HG03280 (cell line): ENCODE results near the gene CNKSR3.
"Not testable (repeated sequence)": the region's sequence is repeated elsewhere in the genome, so short reads cannot be mapped to it uniquely, and the experiment has no call there.

Experiments used
- ATAC-seq: cut with Tn5 transposase; IDR thresholded peaks from one replicate; pipeline ENCODE4 v1.9.1; 2021; ENCODE audit warnings: mild to moderate bottlenecking, moderate library complexity; ENCODE audit not compliant: unreplicated experiment

Gene CNKSR3

DNA sequence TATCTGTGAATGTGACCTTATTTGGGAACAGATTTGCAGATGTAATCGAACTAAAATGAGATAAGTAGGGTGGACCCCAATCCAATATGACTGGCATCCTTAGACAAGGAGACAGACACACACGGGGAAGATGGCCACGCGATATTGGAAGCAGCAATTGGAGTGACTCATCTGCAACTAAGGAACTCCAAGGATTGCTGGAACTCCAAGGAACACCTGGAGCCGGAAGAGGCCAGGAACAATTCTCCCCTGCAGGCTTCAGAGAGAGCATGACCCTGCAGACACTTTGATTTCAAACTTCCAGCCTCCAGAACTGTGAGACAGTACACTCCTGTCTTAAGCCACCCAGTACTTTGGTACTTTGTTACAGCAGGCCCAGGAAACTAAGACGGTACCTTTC, 19.5 kb upstream of the CNKSR3 start:
- no peak for ATAC-seq

DNA sequence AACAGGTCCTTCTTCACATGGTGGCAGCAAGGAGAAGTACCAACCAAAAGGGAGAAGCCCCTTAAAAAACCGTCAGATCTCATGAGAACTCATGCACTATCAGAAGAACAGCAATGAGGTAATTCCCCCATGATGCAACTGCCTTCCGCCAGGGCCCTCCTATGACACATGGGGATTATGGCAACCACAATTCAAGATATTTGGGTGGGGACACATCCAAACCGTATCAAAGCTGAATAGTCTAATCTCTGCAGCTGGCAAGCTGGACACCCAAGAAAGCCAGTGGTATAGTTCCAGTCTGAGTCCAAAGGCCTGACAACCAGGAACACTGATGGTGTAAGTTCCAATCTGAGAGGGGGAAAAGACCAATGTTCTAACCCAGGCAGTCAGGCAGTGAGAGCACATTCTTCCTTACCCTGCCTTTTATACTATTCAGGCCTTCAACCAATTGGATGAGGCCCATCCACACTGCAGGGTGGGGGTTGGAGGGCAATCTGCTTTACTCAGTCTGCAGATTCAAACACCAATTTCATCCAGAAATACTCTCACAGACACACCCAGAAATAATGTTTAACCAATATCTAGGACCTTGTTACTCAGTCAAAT, 17.9 kb upstream of the CNKSR3 start:
- ATAC-seq: no peak

DNA sequence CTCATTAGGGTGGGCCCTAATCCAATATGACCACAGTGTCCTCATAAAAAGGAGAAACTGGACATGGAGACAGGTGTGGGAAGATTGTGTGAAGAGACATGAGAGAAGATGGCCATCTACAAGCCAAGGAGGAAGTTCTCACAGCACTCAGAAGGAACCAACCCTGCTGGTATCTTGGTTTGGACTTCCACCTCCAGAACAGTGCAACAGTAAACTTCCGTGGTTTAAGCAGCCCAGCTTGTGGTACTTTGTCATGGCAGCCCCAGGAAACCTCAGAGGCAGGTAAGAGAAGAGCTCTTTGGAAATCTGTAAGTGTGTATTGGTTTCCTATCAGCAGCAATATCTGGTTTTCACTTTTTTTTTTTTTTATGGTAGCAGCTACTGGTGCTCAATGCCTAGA, 16.5 kb upstream of the CNKSR3 start:
- no peak for ATAC-seq

DNA sequence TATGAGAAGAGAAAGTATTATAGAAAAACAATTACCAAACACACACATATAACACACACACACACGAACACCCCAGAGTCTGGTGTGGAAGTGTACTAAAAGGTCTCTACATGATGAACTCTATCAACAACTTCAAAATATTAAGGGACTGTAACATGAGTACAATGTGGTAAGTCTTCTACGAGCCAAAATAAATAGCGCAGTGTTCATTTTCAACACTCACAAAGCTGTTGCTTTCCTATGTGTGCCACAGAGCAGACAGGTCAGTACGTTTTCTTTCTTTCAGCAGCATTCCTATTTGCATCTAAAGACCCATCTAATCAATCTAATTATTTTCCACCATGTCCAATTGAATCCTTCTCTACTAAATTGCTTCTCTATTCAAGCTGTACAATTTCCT, 12.1 kb upstream of the CNKSR3 start:
- no peak for ATAC-seq

DNA sequence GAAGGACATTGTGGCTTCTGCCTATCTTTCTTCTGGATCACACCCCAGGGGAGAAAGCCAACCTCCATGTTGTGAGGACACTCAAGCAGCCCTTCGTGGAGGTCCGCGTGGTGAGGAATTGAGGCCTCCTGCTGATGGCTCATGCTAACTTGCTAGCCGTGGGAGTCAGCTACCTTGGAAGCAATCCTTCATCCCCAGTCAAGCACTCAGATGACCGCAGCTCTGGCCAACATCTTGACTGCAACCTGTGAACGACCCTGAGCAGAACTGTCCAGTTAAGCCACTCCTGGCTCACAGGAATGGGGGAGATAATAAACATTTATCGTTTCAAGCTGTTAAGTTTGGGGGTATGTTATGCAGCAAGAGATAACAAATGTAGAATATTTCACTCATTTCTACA, 10.9 kb upstream of the CNKSR3 start:
- no peak for ATAC-seq

DNA sequence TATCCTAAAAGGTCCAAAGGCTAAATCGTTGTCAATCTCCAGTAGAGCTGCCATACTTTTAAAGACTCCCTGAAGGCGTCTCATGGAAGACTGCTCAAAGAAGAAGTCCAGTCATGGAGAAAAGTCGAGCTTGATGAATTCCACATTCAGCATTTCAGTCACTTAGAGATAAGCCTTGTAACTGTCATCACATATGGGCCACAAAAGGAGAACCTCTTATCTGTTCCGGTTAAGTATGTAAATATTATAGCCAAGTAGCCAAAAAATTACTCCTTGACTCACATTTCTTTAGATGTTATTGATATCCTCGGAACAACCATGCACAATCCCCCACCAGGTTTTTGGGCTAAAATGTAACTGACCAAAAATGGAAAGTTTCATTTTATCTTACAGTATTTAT, 9.8 kb upstream of the CNKSR3 start:
- ATAC-seq: no peak

DNA sequence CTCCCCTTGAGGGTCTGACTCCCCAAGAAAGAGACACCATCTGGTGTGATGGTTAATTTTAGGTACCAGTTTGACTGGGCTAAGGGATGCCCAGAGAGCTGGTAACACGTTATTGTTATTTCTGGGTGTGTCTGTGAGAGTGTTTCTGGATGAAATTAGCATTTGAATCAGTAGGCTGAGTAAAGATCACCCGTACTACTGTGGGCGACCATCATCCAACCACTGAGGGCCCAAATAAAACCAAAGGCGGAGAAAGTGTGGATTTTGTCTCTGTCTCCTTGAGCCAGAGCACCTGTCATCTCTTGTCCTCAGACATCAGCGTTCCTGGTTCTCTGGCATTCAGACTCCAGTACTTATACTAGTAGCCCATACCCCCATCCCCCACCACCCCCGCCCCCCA, 7.9 kb upstream of the CNKSR3 start:
- ATAC-seq: no peak

DNA sequence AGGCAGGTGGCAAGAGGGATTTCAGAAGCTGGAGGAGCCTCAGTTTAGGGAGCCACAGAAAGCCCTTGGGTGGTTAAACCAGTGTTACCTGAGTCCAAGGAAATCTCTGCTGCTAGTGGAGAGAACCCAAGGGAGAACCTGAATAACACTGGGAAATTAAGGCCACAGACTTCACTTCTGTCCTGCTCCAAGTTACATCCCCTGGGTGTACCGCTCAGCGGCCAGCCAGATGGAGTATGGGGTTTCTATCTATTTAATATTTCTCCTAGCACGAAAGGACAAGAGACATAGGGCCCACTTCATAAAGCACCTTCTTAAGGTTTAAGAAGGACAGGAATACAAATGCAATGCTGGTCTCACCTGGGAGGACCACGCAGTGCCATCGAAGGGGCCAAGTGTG, 5.8 kb upstream of the CNKSR3 start:
- ATAC-seq: no peak

DNA sequence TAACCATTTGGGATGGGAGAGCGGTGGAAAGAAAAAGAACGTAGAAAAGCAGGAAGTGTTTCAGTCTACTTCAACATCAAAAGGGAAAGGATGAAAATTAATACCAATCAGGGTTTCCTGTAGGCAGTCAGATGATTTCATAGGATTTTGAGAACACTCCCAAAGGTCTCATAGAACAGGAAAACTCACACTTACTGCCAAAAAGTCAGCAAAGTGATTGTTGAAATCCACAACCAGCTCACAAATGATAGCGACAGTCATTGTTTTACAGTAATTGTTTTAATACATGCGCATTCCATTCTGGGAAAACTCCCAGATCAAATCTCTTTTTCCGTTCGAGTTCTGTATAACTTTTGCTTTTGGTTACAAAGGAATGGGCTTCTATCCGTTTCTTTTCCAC, 5.3 kb upstream of the CNKSR3 start:
- no peak for ATAC-seq

DNA sequence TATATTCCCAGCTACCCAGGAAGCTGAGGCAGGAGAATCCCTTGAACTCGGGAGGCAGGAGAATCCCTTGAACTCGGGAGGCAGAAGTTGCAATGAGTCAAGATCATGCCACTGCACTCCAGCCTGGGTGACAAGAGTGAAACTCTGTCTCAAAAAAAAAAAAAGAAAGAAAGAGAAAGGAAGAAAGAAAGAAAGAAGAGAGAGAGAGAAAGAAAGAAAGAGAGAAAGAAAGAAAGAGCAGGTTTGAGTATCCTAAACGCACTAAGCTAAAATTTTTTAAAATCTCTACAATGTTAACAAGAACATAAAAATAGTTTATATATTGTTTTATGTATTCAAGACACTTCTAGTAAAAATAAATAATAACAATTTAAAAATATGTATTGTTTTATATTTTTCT, 4.6 kb upstream of the CNKSR3 start:
- not testable (repeated sequence) for ATAC-seq

DNA sequence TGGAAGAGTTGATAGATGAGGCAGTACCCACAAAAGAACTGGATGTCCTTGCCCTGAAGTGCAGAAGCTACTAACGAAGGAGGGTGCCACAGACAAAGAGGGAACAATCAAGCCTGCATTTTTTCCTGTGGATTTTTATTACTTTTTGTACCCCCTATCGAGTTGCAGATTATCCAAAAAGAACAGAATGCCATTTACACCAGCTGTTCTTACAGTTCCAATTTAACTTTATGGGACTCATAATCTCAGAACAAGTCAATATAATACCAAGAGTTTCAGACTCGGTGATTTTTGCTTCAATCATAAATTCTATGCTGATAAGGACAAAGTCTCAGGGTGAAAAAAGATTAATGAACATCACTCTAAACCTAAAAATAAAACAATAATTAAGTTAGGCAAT, 4.0 kb upstream of the CNKSR3 start:
- ATAC-seq: no peak

DNA sequence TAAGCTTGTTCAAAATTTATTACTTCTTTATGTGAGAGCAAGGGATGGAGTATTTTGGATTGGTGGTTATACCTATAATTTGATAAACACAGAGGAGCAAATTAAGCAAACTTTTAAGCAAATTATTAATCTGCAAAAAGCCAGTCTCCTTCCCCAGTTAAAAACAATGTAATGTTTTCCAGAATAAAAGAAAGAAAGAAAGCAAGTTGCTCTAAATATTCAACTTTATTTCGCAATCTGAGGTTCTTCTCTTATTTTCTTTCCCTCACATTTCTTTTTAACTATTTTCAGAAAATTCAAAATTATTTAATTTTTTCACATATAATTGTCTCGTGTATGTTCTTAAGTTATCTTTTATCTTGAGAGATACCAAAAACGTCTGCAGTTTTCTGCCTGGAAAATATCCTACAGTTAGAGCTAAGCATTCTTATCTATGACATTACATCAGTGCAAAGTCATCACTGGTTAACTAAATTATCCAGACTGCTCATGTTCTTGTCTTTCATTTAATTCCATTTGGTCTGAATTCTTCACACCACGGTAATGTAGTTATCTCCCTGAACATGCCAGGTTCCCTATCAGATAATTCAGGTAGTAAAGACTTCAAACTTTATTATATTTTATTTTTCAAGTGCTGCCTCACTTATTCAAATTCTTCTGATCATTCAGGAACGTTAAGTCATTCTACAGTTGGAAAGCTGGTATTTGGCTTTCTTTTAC, 3.3 kb upstream of the CNKSR3 start:
- no peak for ATAC-seq

DNA sequence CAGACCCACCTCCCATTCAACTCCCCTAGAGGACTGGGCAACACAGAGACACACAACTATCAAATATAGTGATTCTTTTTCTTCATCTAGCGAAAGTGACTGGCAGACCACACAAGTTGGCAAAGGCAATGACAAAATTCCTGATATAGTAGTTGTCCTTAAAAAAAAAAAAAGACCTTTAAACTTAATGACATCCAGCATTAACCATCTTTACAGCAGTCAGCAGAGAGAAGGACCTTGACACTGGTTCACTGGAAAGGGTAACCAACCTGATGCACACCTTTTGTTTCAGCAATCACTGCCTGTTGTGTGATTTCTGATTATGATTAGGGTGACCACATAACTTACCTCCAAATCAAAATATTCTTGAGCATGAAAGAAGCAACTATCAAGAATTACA, 1.7 kb upstream of the CNKSR3 start:
- ATAC-seq: no peak

DNA sequence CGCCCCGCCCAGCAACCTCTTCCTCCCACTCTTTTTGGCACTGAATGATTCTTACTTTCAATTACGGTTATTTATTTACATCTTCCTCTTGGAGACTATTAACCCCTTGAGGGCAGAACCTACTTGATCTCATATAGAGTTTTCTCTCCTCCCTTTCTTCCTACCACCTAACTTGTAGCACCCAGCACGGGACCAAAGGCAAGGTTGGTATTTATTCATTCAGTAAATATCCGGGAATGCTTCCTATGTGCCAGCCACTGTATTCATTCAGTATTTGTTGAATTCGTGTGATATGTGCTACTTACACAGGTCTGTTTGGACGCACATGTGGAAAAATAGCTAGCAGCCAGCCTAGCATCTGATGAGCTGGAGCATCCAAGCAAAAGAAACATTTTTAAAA, 1.3 kb upstream of the CNKSR3 start:
- ATAC-seq: no peak

DNA sequence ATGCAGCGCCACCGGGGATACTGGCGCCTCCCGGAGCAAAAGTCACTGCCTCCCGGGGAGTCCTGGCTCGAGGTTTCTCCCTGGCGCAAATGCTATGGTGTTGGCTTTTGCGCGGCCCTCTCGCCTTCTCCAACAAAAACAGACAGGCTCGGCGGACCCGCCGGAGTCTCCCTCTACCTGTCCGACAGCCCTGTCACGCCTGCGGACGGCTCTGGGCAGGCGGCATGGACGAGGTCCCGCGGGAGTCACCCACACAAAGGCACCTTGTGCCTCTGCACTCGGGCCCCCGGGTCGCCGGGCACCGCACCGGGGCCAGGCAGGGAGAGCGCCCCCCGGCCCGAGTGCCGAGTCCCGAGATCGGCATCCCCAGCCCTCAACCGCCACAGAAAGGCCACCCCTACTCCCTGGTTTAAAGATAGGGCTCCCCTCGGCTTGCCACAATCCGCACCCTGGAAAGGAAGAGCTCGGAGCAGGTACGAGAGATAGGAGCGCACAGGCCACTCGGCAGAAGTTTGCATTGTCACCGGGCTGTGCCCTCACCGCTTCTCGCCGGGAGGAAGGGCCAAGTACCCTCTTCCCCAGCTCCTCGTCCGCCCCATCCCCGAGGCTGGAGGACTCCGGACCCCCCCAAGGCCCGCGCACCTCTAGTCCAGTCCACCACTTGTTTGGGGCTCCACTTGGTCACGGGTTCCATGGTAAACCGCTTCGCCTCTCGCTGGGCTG, 903 bp downstream of the CNKSR3 start:
- ATAC-seq: no peak

DNA sequence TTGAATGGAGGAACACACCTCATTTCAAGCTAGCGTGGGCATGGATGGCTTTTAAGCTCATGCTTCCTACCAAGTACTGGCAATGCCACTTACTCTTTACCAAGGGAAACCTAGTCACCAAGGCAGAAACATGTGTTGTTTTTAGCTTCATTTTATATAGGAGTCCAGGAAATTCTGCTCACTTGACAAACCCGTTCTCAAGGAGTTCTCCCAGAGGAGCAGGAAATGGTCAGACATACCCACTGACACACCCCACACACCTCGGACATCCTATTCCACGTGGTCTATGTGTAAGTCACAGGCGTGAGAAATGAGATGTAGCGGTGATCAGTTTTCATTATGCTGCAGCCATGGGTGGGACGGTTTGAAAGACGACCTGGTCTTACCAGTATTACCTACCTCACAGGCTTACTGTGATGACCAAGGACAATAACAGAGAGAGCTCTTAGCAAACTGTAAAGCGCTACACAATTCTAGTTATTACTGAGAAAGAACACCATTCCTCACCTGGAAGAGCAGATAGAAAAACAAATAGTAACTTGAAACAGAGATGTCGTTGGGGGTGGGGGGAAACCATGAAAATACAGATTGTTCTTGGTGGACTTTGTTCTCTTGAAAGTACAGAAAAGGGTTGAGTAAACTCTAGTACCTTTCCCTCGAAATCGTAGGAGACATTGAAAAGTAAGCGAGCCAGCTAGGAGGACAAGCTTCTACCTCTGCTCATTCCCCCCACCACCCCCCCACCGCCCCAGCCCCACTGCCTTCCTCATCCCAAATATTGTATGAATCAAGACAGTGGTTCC, 1.7 kb downstream of the CNKSR3 start:
- no peak for ATAC-seq

DNA sequence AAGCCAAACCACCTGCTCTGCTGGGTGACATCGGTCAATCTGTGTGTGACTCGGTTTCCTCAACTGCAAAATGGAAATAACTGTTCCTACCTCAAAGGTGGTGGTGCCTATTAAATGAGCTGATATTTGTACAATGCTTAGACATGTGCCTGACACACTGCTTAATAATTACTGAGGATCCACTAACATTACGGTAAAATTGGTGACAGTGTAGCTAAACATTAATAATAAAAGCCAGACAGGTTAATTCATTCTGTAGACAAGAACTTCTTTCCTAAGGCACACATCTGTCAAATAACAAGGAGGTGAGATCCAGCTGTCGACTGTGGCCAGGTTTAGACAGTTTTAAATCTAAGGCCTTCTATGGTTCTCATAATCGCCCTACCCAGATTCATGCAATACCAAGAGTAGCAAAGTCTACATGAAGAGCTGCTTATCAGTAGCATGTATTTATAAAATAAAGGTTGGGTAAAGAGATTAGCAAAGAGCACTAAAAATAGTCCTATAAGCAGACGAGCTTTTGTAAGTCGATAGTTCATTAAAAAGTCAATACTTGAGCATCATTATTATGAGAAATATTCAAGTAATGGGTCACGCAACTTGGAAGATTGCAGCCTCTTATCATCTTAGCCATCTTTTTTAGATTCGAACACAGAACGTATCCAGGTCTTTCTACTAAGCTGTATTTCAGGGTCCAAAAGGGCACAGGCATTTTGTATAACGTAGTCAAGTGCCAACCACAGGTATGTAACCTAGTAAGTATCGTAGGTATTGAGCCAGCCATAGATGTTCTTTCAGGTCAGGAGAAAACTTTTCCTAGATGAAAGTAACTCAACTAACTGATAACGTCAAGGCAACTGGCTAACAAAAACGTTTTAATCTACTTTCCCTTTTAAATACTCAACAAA, 3.2 kb downstream of the CNKSR3 start:
- ATAC-seq: no peak

DNA sequence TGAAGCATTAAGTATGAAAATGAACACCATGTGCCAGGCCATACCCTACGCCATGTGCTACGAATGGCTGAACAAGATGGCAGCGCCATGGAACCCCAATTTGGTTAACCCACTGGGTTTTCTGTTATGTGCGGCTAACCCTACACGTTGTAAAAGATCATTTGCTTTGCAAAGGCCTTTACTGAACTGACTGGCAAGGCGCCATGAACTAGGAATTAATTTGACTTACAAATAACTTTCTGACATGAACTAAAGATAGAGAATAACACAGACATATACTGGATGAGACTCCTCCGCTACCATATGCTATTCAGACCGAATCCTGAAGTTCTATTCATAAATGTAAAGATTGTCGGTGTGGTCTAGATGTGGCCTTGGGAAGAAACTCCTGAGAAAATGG, 3.9 kb downstream of the CNKSR3 start:
- ATAC-seq: no peak

DNA sequence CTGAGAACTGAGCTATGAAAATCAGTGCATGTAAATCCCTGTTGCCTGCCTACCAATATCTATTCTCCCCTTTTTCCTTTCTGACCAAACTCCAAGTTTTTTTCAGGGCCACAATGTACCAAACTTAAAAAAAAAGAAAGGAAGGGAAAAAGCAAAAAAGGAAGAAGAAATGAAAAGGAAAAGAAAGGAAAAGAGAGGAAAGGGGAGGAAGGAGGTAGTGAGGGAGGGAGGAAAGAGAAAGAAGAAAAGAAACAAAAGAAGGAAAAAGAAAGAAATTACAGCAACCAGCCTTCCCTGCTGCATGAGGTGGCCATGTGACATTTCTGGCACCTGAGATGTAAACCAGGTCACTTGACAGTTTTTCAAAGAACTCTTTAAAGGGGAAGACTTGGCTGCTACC, 4.4 kb downstream of the CNKSR3 start:
- no peak for ATAC-seq

DNA sequence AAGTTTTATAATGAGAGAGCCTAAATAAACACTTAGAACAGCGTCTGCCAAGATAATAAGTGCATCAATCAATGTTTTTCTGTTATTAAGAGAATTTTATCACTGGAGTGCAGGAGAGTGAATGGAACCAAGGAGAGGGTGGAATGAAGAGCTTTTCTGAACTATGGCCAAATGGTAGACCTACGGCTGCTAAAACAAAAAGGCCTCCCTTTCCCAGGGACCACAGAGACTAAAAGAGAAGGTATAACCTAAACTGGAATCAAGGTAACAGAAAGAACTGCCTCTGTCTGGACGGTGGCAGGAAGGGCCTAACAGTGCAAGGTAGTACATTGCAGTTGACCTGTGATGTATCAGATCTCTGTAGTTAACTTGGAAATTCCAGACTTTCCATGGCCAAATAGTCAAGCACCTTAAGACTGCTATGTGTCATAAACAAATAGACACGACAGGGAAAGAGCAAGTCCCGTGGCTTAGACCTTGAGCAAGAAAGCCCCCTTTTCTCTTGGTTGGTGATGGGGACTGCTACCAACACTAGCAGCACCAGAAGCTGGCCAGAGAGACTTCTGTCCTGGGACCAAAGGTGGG, 5.5 kb downstream of the CNKSR3 start:
- no peak for ATAC-seq
